Astrocyte (in vitro differentiated cells and primary cell): ENCODE results near the gene ARSG. TPM values are rescaled to one million over a fixed set of nuclear protein-coding genes. Genes with fewer than 3 reads are reported as not detected.
A peak's percentile ranks its signal among the peaks of the same experiment; 100 is the strongest.

Source experiments
- DNase-seq: peaks from one replicate; pipeline ENCODE4 v3.0.0-alpha.2; 2010; ENCODE audit warnings: low read depth
- FAIRE-seq: peaks from 2 replicates; lab custom pipeline; 2011; peaks lifted over from hg19 to GRCh38; lab: Jason Lieb, UNC
- H2AFZ ChIP-seq: 2 replicates; pipeline ENCODE4 v1.6.0; 2012; ENCODE audit warnings: low read depth, low read length, inconsistent platforms
- H3K27ac ChIP-seq: 2 replicates; pipeline ENCODE4 v1.5.1; 2011; ENCODE audit warnings: low read depth, low read length, inconsistent platforms
- H3K27me3 ChIP-seq: 2 replicates; pipeline ENCODE4 v1.6.0; 2011; ENCODE audit warnings: low read length, inconsistent platforms; ENCODE audit not compliant: insufficient read depth
- H3K36me3 ChIP-seq: 2 replicates; pipeline ENCODE4 v1.5.1; 2011; ENCODE audit warnings: low read length, inconsistent platforms; ENCODE audit not compliant: insufficient read depth
- H3K4me1 ChIP-seq: 2 replicates; pipeline ENCODE4 v1.5.1; 2011; ENCODE audit warnings: low read length, inconsistent platforms; ENCODE audit not compliant: insufficient read depth
- H3K4me2 ChIP-seq: 2 replicates; pipeline ENCODE4 v1.6.0; 2012; ENCODE audit warnings: low read length, inconsistent platforms
- H3K4me3 ChIP-seq: 2 replicates; pipeline ENCODE4 v1.5.1; 2011; ENCODE audit warnings: low read depth, mild to moderate bottlenecking, low read length, inconsistent platforms; ENCODE audit not compliant: insufficient read depth
- H3K79me2 ChIP-seq: 2 replicates; pipeline ENCODE4 v1.6.0; 2012; ENCODE audit warnings: mild to moderate bottlenecking, low read length, inconsistent platforms; ENCODE audit not compliant: insufficient read depth
- H3K9ac ChIP-seq: 2 replicates; pipeline ENCODE4 v1.6.0; 2012; ENCODE audit warnings: mild to moderate bottlenecking, low read length, inconsistent platforms
- H3K9me3 ChIP-seq: 2 replicates; pipeline ENCODE4 v1.5.1; 2012; ENCODE audit warnings: low read depth, mild to moderate bottlenecking, low read length, inconsistent platforms; ENCODE audit not compliant: insufficient read depth
- H4K20me1 ChIP-seq: 2 replicates; pipeline ENCODE4 v1.6.0; 2012; ENCODE audit warnings: low read length, inconsistent platforms; ENCODE audit not compliant: insufficient read depth
- H3K27ac Mint-ChIP-seq: one replicate; pipeline ENCODE4 v1.8.0; 2021; ENCODE audit warnings: mild to moderate bottlenecking, mixed read lengths; ENCODE audit not compliant: unreplicated experiment
- H3K27me3 Mint-ChIP-seq: one replicate; pipeline ENCODE4 v1.8.0; 2021; ENCODE audit warnings: low read depth, mixed read lengths; ENCODE audit not compliant: unreplicated experiment
- H3K36me3 Mint-ChIP-seq: one replicate; pipeline ENCODE4 v1.8.0; 2021; ENCODE audit warnings: low read depth, mixed read lengths; ENCODE audit not compliant: unreplicated experiment
- H3K4me1 Mint-ChIP-seq: one replicate; pipeline ENCODE4 v1.8.0; 2021; ENCODE audit warnings: low read depth, mixed read lengths; ENCODE audit not compliant: unreplicated experiment
- H3K4me3 Mint-ChIP-seq: one replicate; pipeline ENCODE4 v1.8.0; 2021; ENCODE audit warnings: mild to moderate bottlenecking, moderate library complexity, mixed read lengths; ENCODE audit not compliant: unreplicated experiment
- H3K9me3 Mint-ChIP-seq: one replicate; pipeline ENCODE4 v1.8.0; 2021; ENCODE audit warnings: mild to moderate bottlenecking, mixed read lengths; ENCODE audit not compliant: unreplicated experiment
- EZH2 ChIP-seq: IDR thresholded peaks from 2 replicates; pipeline ENCODE4 v1.6.1; 2012; ENCODE audit warnings: mild to moderate bottlenecking, low read length, inconsistent platforms; ENCODE audit not compliant: insufficient read depth
- total RNA-seq: library from RNA; stranded (reverse); gene quantifications from 2 replicates; pipeline ENCODE4 v1.2.1, GENCODE V29; 2021
- TF ChIP-seq, protein P1 (sequence below): IDR thresholded peaks from 2 replicates; pipeline ENCODE4 v1.5.1; 2011; ENCODE audit warnings: low read depth, mild to moderate bottlenecking, inconsistent platforms, low read length, moderate library complexity; ENCODE audit not compliant: insufficient read depth

Gene ARSG
- total RNA-seq, 1 donor from 2014 or later, result 2.6 TPM

DNA sequence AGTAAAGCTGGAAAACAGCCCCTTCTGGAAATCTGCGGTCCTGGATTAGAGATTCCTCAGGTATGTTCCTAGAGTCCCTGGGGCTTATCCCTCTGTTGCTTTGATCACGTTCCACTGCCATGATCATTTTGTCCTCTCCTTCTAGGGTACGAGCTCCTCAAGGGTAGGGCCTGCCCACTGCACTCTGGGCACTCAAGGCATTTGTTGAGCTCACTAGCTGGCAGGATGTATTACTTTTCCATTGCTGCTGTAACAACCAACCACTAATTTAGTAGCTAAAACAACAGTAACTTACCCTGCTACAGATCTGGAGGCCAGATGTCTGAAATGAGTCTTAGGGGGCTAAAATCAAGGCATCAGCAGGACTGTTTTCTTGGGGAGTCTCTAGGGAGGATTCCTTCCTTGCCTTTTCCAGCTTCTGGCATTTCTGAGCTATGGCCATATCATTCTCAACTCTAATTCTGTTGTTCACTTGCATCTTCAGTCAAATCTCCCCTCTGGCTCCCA lies 65.7 kb downstream of the ARSG start:
- peak overlapping the region; percentile 19 for H3K4me2 ChIP-seq
- no peaks in the 10 kb centered on the region for H3K9me3 Mint-ChIP-seq
- H3K4me1 Mint-ChIP-seq, result peaks cover 11% of the 10 kb centered on the region
- H3K9me3 ChIP-seq, result no peaks in the 10 kb centered on the region
- no peaks in the 10 kb centered on the region for H3K27me3 ChIP-seq
- no peak overlapping the region for H3K27ac ChIP-seq
- TF ChIP-seq, protein P1, sequence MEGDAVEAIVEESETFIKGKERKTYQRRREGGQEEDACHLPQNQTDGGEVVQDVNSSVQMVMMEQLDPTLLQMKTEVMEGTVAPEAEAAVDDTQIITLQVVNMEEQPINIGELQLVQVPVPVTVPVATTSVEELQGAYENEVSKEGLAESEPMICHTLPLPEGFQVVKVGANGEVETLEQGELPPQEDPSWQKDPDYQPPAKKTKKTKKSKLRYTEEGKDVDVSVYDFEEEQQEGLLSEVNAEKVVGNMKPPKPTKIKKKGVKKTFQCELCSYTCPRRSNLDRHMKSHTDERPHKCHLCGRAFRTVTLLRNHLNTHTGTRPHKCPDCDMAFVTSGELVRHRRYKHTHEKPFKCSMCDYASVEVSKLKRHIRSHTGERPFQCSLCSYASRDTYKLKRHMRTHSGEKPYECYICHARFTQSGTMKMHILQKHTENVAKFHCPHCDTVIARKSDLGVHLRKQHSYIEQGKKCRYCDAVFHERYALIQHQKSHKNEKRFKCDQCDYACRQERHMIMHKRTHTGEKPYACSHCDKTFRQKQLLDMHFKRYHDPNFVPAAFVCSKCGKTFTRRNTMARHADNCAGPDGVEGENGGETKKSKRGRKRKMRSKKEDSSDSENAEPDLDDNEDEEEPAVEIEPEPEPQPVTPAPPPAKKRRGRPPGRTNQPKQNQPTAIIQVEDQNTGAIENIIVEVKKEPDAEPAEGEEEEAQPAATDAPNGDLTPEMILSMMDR, result no peak
- no peak for TF ChIP-seq EZH2
- DNase-seq, result no peak
- H3K4me3 ChIP-seq, result no peak overlapping the region
- no peaks in the 10 kb centered on the region for H3K79me2 ChIP-seq
- no peak overlapping the region for H3K27ac Mint-ChIP-seq
- no peak overlapping the region for H3K9ac ChIP-seq
- FAIRE-seq, result no peak
- H3K27me3 Mint-ChIP-seq, result peaks cover under 1% of the 10 kb centered on the region
- H3K36me3 Mint-ChIP-seq, result no peaks in the 10 kb centered on the region
- peaks cover 11% of the 10 kb centered on the region for H3K4me1 ChIP-seq
- no peaks in the 10 kb centered on the region for H4K20me1 ChIP-seq
- H2AFZ ChIP-seq, result no peak overlapping the region
- no peaks in the 10 kb centered on the region for H3K36me3 ChIP-seq
- H3K4me3 Mint-ChIP-seq, result no peak overlapping the region

DNA sequence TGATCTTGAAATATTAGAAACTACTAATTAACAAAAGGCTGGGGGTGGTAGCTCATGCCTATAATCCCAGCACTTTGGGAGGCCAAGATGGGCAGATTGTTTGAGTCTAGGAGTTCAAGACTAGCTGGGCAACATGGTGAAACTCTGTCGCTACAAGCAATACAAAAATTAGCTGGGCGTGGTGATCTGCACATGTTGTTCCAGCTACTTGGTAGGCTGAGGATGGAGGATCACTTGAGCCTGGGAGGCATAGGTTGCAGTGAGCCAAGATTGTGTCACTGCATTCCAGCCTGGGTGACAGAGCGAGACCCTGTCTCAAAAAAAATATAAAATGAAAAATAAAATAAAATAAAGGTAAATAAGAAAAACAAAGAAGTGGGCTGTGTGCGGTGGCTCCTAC lies 66.6 kb downstream of the ARSG start:
- Mint-ChIP-seq H3K9me3 (no peaks in the 10 kb centered on the region), H3K27ac (no peak overlapping the region), H3K27me3 (peaks cover 5% of the 10 kb centered on the region), H3K4me3 (no peak overlapping the region), H3K4me1 (peaks cover 11% of the 10 kb centered on the region), H3K36me3 (no peaks in the 10 kb centered on the region)
- TF ChIP-seq EZH2, result no peak
- TF ChIP-seq, protein P1, result no peak
- H3K27me3 ChIP-seq, result no peaks in the 10 kb centered on the region
- H3K36me3 ChIP-seq, result no peaks in the 10 kb centered on the region
- H3K4me3 ChIP-seq, result no peak overlapping the region
- FAIRE-seq (no peak), DNase-seq (no peak)
- H3K9me3 ChIP-seq, result no peaks in the 10 kb centered on the region
- no peaks in the 10 kb centered on the region for H4K20me1 ChIP-seq
- H3K27ac ChIP-seq, result no peak overlapping the region
- no peak overlapping the region for H2AFZ ChIP-seq
- H3K79me2 ChIP-seq, result no peaks in the 10 kb centered on the region
- H3K4me2 ChIP-seq, result no peak overlapping the region
- peaks cover 11% of the 10 kb centered on the region for H3K4me1 ChIP-seq
- H3K9ac ChIP-seq, result no peak overlapping the region

DNA sequence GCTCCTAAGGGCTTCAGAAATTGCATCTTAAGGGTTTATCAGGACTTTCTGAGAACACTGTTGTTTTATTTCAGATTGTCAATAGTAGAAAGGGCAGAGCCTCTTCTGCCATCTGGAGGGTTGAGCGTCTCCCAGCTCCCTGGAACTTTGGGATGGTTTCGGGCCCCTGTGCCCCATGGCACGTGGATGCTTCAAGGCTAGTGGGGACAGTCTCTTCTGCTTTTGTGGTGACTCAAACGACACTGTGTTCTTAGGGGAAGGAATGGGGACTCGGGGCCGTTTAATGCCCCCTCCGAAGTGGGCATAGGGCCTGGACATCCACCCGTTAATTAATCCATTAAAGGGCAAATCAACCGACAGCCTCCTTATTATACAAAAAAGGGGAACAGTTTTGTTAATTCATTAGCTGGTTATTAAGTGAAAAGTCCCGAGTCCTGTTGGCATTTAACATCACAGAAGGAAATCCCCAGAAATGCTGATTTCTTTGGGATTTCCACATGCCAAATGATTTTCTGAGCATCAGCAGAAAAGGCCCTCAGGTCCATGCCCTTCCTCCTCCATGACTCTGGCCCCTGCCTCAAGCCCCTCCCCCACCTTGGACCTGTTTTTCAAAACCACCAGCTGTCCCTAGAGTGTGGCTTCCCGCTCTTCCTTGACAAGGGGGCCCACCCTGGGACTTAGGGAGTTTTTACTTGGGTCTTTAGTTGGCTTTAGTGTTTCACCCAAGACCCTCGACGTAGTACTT lies 68.7 kb downstream of the ARSG start:
- Mint-ChIP-seq H3K4me3 (no peak overlapping the region), H3K27ac (no peak overlapping the region), H3K9me3 (no peaks in the 10 kb centered on the region), H3K4me1 (peaks cover 5% of the 10 kb centered on the region), H3K36me3 (peaks cover 3% of the 10 kb centered on the region), H3K27me3 (peaks cover 10% of the 10 kb centered on the region)
- FAIRE-seq (no peak), DNase-seq (no peak)
- Histone ChIP-seq H3K9me3 (no peaks in the 10 kb centered on the region), H3K27me3 (no peaks in the 10 kb centered on the region), H3K4me1 (peaks cover 3% of the 10 kb centered on the region), H3K4me3 (no peak overlapping the region), H3K36me3 (no peaks in the 10 kb centered on the region), H3K4me2 (no peak overlapping the region), H2AFZ (no peak overlapping the region), H3K9ac (no peak overlapping the region), H3K27ac (no peak overlapping the region), H4K20me1 (no peaks in the 10 kb centered on the region), H3K79me2 (no peaks in the 10 kb centered on the region)
- TF ChIP-seq, protein P1, result no peak
- TF ChIP-seq EZH2, result no peak
